ENCODE measurements around the gene KIF5C.
"Not testable (repeated sequence)": the region's sequence is repeated elsewhere in the genome, so short reads cannot be mapped to it uniquely, and the experiment has no call there.

KIF5C gene

DNA sequence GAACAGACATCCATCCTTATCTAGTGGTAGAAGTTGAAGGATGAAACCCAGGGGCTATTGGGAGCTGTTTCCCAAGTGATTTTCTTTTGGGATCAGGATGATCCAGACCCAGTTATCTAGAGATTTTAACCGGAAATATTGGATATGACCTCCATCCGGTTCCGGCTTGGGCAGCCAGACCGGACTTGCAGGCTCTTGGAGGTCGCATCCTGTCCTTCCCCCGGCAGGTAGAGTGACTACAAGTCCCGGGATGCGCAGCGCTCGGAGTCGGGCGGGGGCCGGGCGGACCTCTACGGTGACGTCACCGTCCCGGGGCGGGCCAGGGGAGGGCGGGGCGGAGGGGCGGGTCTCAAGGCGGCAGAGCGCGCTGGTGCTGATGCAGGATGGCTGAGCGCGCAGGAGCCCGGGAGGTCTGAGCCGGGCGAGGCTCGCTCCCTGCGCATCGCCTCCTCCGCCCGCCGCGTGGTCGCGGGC lies at the start of gene KIF5C:
TSS of gene KIF5C (plus strand) at position 360 of the 474 bp plus-strand sequence. CDS start 391 bp downstream, outside the sequence.
- DNase-seq (ENCODE audit: low spot score) = peak; percentile 88

DNA sequence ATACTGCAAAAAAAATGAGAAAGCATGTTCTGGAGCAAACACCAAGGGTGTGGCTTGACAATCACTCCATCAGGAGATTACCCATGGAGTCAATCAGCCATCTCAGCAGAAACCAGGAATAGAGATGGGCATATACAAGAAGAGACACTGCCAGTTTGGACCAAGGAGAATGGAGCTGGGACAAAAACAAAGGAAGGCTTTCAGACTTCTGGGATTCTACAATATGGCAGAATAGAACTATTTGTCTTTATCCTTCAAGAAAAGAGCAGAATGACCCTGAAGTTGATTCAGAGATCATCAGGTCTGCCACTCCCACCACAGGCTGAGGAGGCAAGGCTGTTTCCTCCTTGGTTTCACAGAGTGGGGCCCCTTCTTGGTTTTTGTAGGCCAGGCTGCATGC lies 48.2 kb upstream of the KIF5C start:
- no peak for DNase-seq (ENCODE audit: low spot score)

DNA sequence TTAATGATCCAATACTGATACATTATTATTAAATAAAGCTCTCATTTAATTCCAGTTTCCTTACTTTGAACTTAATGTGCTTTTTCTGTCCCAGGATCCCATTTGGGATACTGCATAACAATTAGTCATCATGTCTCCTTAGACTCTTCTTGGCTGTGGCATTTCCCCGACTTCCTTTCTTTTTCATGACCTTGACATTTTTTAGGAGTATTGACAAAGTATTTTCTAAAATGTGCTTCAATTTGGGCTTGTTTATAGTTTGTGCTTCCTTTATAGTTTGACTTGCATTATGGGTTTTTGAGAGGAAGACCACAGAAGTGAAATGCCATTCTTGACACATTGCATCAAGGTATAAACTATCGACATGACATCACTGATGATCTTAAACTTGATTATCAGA lies 46.1 kb upstream of the KIF5C start:
- no peak for DNase-seq (ENCODE audit: low spot score)

DNA sequence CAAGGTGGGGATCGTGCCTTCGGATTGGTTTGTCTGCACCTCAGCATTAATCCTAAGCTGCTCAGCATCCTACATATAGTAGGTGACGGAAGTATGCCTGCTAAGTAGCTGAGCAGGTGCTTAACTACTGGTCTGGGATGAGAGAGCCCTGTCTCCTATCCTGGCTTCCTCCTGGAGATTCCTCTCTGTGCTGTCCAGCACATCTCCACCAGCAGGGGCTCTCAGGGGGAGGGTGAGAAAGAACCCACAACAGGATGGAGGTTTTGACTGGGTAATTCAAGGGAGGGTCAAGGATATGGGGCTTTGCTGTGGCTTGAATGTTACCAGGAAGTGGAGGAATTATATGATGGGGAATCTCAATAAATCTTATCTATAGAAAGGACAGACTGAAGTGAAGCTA lies 45.4 kb upstream of the KIF5C start:
- DNase-seq (ENCODE audit: low spot score) = no peak

DNA sequence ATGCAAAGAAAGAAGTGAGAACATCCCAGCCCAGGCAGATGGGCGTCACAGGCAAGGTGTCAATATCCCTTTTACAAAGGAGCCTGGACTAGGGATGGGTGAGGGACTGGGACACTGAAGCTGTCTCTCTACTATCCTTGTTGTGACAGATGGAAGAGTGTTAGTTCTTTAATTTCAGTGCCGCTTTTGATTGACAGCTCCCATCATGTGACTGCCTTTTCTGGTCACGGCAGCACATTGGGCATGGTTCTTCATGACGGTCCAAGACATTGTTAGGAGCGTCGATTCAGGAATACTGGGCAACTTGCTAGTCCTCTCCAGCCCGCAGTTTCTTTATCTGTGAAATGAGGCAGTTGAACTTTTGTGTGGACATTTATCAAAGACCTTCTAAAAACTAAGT lies 42.4 kb upstream of the KIF5C start:
- no peak for DNase-seq (ENCODE audit: low spot score)

DNA sequence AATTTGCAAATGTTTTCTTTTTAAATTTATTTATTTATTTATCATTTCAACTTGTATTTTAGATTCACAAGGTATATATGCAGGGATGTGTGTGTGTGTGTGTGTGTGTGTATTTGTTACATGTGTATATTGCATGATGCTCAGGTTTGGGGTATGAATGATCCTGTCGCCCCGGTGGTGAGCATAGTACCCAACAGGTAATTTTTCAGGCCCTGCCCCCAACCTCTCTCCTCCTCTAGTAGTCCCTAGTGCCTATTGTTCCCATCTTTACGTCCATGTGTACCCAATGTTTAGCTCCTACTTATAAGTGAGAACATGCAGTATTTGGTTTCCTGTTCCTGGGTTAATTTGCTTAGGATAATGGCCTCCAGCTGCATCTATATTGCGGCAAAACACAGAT lies 33.0 kb upstream of the KIF5C start:
- DNase-seq (ENCODE audit: low spot score) = no peak

DNA sequence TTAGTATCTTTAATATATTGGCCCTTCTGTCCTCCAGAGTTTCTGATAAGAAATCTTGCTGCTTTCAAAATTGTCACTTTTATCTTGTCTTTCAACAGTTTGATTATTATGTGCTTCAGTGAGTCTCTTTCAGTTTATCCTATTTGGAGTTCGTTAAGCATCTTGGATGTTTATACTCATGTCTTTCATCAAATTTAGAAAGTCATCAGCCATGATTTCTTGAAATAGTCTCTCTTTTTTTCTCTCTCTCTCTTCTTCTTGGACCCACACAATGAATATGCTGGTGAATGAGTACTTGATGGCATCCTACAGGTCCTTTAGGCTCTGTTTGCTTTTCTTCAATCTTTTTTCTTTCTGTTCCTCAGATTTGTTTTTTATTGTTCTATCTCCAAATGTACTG lies 26.9 kb upstream of the KIF5C start:
- DNase-seq (ENCODE audit: low spot score) = no peak

DNA sequence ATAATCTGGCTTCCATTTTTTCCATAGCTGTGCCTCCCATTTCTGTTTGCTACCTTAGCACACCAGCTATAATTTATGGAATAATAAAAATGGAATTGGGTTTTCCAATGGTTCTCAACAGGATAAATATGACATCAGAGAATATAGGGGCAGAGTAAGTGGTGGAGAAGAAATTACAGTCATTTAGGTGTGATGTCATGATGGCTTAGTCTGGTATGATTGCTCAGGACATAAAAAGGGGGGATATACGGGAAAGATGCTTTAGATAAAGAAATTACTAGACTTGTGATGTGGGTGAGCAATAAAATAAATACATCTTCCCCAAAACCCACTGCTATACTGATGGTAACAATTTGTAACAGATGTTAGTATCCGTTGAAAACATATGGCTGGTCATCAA lies 21.6 kb upstream of the KIF5C start:
- no peak for DNase-seq (ENCODE audit: low spot score)

DNA sequence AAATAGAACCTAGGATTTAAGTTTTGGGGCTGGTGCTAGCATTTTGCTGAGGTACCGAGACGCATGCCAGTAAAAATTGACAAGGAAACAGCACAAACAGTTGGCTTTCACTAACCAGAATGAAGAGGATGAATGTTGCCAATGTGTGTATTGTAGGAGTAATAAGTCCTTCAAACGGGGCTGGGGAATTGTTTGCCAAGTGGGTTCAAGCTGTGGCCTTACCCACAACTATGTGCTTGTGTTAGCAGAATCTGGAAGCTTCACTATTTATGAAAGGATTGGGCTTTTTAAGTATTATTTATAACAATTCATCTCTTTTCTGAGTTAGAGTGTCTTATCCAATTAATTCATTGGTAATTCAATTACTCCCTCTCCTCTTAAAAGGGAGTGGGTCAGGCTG lies 15.0 kb upstream of the KIF5C start:
- no peak for DNase-seq (ENCODE audit: low spot score)

DNA sequence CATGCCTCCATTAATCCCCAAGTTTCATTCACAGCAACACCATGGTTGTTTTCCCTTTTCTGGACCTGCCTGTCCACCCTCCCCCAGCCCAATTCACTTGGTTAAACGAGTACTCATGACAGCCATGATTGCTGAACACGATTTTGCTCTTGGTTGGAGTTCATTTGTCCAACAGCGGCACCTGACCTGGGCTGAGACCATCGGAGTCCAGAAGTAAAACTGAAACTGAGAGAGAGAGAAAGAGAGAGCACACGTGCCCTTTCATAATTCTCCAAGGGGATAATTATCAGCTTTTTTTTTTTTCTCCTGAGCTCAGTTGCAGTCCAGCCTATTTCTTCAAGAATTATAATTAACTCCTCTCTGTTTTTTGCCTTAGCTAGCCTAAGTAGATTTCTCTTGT lies 13.7 kb upstream of the KIF5C start:
- no peak for DNase-seq (ENCODE audit: low spot score)

DNA sequence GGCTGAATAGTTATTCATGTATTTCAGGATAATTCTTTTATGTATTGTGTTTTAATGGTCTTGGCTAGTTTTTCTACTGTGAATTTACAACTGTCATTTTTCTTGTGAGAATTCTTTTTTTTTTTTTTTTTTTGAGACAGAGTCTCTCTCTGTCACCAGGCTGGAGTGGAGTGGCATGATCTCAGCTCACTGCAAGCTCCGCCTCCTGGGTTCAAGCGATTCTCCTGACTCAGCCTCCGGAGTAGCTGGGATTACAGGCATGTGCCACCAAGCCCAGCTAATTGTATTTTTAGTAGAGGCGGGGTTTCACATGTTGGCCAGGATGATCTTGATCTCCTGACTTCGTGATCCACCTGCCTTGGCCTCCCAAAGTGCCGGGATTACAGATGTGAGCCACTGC lies 12.5 kb upstream of the KIF5C start:
- DNase-seq (ENCODE audit: low spot score) = not testable (repeated sequence)

DNA sequence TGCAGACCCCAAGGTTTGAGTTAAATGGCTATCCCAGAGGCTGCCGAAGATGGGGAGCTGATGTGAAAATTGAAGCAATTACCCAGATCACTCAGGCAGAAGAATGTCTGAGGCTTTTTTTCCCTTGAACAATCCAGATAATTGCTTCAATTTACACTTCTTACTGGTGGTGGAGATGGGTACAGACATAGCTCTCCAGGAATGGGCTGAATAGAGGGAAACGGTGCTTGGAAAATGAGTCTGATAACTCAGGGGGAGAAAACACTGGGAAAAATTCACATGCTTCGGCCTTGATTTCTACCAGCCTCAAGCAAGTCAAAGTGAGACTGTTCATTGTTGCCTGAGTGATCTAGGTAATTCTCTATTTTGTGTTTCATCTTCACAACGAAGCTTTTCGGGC lies 9.5 kb upstream of the KIF5C start:
- no peak for DNase-seq (ENCODE audit: low spot score)

DNA sequence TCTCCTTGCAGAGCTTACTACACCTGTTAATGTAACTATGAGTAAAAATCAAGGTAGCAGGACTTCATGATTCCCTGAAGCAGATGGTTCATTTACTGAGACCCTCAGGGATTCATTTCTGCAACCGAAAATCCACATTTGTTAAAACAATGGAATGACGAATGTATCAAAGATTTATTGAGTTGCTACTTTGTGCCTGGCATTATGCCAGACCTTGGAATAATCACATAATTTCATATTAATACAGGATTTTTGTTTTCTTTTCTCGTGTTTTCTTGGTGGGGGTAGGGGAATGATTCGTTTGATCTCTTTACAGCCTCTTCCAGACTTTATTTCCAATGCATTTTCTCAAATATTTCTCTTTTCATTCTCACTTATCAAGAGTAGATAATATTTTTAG lies 8.9 kb upstream of the KIF5C start:
- DNase-seq (ENCODE audit: low spot score) = no peak

DNA sequence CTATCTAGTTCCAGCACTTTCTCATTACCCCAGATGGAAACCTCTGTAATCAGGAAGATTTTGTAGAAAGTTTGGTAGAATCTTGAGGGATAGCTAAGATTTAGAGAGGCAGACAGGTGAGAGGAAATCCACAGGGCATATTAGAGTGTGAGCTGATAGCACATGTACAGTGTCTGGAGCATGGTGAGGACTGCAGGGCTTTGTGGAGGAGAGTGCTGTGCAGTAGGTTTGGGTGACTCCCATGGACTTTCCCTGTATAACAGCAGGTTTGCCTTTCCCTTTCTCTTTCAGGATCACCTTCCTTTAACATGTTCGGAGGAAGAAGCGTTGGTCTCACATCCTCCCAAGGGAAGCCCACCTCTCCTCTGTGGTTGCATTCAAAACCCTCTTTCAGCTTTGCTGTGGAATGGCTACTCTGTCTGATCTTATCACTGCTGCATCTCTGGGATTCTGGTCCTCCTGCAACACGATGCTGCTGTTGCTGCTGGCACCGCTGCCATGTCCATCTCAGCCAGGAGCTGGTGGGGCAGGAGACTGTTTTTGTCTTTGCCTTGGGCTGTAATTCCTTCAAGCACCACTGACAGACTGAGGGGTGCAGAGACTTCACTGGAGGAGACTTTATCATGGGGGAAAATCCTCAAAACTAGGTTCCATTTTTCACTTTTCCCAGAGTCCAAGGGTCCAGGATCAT lies 7.8 kb upstream of the KIF5C start:
- no peak for DNase-seq (ENCODE audit: low spot score)

DNA sequence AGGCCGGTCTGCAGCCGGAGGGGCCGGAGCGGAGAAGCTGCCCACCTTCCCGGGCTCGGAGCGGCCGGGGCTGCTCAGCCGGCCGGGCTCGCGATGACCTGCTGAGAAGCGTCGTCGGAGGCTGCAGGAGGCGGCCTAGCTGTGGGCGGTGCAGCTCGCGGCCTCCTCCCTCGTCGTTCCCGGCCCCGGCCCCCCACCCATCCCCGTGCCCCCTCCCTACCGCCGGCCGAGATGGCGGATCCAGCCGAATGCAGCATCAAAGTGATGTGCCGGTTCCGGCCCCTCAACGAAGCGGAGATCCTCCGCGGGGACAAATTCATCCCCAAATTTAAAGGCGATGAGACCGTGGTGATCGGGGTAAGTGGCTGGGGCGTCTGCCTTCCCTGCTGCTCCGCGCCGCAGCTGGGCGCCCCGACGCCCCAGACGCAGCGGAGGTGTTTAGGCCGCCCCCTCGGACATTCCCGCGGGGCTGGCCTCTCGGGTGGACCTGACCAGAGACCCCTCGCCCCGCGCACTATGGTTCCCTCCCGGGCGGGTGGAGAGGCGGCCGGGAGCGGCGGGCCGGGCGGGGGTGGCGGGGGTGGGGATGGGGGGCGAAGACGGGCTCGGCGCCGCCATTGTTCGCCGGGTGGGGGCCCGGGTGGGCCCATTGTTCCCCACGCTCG lies 492 bp downstream of the KIF5C start:
- DNase-seq (ENCODE audit: low spot score) = no peak

DNA sequence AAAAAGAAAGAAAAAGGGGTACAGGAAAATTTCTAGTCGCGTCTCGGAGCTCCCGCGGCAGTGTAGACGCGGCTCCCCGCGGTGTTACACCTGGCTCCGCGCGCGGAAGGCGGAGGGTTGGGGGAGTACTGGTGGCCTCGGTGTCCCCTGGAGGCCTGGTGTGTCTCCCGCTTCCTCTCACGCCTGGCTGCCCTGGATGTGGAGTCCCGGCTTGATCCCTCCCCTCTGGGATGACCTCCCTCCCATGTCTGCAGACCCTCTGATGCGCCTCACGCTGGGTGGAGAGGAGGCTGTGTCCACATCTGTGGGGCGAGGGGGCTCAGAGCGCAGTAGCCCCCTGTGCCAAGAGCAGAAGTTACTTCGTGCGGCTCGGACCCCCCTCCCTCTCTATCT lies 1.2 kb downstream of the KIF5C start:
- DNase-seq (ENCODE audit: low spot score) = no peak

DNA sequence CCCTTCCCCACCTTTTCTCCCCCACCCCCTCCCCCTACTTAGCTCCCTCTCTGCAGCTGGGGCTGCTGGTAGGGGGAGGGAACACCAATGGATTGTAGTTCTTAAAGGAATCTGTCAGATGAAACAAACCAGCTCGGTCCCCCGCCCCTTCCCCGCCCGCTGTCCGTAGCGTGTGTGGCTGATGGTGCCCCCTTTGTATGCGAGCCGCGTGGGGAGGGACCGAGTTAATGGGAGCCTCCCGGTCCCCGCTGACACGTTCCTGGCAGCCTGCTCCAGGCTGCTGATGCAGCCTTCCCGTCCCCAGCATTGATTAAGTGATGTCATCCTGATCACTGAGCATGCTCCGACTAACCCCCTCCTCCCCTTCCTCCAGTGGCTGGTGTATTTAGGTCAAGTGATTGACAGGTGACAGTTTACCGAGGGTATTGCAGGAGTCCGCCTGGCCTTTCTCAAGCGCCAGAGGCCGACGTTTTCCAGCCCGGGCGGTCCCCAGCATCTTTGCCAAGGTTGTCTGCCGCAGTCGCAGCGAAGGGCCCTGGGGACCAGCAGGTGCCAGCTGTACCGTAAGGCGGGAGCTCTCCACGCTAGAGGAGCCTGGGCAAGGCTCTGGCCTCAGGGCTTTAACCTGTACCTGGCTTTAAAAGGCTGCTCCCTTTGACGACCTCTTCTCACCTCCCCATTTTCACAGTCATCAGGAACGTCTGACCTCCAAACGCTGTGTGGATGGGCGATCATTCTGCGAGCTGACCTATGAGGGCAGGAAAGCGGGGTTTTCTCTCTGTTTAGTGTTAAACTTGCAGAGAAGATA lies 1.8 kb downstream of the KIF5C start:
- peak; percentile 73 for DNase-seq (ENCODE audit: low spot score)

DNA sequence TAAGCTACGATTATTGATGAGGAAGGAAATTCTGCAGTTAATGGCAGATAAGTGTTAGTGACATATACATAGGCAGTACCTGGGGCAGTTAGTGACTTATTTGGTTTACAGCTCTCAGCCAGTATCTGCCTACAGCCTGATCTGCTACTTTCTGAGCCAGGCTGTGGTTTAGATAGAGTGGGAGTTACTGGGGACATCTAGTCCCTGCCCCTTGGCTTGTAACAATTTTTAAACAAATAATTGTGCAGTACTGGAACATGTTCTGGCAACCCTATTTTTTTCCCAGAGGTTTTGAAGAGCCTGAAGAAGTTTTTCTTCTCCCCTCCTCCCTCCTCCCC lies 2.3 kb downstream of the KIF5C start:
- DNase-seq (ENCODE audit: low spot score) = no peak

DNA sequence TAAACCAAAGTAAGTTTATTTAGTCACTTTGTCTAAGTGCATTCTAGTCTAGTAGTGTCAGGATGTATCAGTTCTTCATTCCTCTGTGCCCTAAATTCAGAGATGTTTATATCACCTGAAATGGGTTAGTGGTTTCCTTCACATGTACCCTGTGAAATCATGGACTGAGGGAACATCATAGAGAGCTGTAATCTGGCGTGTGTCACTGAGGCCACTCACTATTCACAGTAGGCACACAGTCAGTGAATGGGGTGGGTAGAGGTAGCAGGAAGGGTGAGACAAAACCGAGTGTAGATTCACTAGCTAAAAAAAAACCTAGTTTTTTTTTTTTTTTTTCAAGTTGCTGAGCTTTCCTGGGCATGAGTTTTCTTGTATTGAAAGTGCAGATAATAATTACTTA lies 5.6 kb downstream of the KIF5C start:
- no peak for DNase-seq (ENCODE audit: low spot score)

DNA sequence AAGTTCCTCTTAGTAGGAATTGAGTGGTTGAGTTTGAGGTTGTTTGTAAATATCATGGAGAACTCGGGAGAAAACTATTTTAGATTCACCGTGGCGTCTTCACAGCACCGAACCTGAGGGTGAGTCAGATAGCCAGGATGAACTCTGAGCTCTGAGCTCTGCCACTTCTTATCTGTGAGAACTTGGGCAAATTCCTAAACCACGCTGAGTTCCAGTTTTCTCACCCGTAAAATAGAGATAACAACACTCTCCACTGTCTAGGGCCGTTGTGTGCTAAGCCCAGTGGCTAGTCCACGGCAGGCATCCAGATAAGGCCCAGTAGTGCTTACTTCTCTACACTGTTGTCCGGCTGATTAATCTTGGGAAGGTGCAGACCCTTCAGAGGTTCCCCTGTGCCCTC lies 7.0 kb downstream of the KIF5C start:
- no peak for DNase-seq (ENCODE audit: low spot score)

DNA sequence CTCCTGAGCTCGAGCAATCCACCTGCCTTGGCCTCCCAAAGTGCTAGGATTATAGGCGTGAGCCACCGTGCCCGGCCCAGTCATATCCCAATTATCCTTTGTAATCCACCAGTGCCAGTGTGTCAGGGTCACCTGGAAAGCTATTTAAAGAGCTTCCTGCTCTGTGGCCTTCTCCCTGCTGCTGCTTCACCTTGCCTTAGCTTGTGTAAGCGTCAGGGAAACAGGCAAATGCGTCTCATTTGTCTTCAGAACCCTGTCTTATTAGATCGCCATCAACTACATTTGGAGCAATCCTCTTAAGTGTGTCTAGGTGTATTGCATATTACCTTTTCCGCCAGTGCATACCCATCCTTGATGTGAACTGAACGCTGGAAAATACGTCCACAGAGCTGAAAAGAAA lies 10.2 kb downstream of the KIF5C start:
- no peak for DNase-seq (ENCODE audit: low spot score)

DNA sequence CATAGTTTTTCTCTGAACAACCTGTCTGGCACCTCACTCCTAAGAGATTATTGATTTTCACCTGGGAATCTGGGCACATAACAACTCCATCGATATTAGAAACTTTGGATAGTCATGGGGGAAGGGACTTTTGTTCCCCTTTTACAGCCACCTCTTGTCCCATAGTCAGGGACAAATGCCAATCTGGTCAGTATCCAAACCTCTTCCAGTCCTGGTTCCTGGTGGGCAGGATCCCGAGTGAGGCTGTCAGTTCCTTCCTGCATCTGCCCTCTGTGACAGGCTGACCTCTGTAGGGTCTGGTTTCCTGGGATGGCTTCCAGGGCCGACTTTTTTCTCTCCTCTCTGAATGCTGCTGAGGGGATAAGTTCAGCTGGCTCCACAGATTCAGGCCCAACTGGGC lies 11.0 kb downstream of the KIF5C start:
- DNase-seq (ENCODE audit: low spot score) = no peak

DNA sequence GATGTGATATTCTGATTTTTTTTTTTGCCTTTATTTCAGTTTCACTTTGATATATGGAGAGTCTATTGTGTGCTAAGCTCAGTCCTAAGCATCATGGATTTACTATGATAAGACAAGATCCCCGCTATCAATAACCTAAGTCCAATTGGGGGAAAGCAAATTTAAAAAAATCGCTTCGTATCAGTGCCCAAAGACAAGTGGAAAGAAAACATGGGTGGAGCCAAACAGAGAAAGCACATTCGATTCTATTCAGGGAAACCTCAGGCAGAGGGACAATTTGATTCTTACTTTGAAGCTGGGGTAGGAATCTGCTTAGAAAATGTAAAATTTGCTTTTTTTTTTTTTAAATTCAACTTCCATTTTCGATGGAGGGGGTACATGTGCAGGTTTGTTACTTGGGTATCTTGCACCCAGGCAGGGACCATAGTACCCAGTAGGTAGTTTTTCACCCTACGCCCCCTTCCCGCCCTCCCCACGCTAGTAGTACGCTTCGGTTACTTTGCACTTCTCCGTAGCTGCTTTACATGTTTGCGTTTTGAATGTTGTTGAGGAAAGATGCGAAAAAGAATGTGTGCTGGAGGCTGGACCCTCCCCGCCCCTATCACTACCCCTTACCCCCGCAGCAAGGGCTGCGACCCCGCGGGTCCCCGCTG lies 12.4 kb downstream of the KIF5C start:
- DNase-seq (ENCODE audit: low spot score) = no peak
